Occipital lobe (tissue), 2 donors: Measurements from ENCODE around the gene TMEM63A. TPM values are rescaled to one million over a fixed set of nuclear protein-coding genes. Genes with fewer than 3 reads are reported as not detected.
"Not testable (repeated sequence)": the region's sequence is repeated elsewhere in the genome, so short reads cannot be mapped to it uniquely, and the experiment has no call there.

Source experiments
- DNase-seq: peaks from one replicate; lab custom pipeline; 2025; lab: John Stamatoyannopoulos, UW
- total RNA-seq: library from RNA; depleted of rRNA; stranded (reverse); fragments of >200 nt; gene quantifications from one replicate; pipeline ENCODE4 v1.2.3, GENCODE V29; 2014

TMEM63A gene
- total RNA-seq, 1 donor from 2014 or later = 1.1 TPM

DNA sequence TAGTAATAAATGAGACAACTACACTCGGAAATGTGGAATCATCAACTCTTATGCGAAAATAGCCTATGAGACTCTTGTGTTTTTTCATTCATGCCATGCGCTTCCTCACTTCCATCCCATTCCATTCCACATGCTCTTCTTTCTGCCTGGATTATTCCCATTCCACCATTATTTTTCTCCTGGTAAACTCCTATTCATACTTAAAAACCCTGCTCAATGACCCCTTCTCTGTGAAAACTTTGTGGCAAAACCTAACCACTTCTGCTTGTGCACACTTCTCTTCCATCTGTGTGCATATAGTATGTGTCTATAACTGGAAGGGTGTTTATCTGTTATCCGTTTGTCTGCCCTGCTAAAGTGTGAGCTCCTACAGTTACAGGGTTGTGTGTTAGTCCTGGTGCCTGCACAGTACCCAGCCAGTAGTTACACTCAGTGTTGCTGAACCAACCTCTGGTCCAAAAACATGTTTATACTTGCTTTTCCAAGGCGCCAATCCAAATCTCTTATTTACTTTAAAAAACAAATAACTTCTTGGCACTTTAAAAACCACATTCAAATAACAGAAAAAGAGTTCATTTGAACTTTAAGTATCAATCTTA, 61.6 kb downstream of the TMEM63A start:
- no peak for DNase-seq

- DNase-seq = no peak
These were observed 62.6 kb downstream of the TMEM63A start for GRCh38 chr1:225819346-225820192.

DNA sequence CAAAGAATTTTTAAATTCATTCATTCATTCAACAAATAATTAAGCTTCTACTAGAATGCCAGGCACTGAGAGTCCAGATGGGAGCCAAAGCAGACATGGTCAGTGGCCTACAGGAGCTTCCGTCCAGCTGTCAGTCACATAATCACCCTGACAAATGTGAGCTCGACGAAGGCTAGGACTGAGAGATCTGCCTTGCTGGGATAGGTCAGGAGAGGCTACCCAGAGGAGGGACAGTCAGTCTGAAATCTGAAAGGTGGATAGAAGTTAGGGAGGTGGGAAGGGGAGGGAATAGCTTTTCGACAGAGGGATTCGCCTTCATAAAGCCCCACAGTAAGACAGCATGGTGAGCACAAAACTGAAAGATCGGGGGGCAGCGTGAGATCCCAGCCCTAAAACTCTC, 64.0 kb downstream of the TMEM63A start:
- DNase-seq = no peak

DNA sequence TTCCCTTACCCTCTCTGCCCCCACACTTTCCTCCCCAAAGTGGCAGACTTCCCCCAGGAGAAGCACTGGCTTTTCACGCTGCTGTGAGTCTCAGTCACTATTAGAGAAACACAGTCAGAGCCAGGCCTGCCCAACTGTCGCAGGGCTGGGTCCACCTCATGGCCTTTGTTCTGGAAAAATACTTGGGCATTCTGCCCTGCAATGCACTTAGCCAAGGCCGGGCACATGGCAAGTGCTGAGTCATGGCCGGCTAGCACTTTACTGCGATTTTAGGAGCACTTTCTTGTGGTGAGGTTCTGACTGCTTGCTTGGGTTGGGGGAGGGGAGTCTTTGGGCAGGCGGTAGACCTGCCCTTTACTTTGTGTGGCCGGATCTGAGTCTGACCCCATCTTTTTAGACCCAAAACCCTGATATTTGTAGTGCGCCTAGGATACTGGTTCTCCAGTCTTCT, 64.5 kb downstream of the TMEM63A start:
- DNase-seq = peak; percentile 67

GRCh38 chr1:225816643-225817538, 65.3 kb downstream of the TMEM63A start:
- DNase-seq = no peak

DNA sequence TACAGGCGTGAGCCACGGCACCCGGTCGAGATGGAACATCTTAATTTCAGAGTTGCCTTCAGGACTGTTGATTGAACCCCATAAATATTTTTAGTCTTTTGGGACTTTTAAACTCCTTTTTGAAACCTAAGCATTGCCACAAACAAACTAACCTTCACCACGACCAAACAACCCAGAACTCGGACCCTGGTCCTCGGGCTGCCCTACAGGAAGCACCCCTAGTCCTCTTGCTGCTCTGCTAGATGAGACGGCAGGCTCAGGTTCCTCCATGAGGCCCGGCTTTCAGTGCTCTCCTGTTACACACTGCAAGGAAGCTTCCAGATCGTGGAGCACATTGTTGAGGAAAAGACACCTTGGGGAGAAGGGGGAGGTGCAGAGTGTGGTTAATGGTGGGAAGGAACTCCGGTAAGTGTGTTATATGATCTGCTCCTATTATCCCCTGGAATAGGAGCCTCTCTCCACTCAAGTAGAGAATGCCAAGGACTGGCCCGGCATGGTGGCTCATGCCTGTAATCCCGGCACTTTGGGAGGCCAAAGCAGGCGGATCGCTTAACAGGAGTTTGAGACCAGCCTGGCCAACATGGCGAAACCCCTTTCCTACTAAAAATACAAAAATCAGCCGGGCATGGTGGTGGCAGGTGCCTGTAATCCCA, 66.5 kb downstream of the TMEM63A start:
- DNase-seq = no peak

- not testable (repeated sequence) for DNase-seq
These were observed 67.1 kb downstream of the TMEM63A start for GRCh38 chr1:225815090-225815489.

DNA sequence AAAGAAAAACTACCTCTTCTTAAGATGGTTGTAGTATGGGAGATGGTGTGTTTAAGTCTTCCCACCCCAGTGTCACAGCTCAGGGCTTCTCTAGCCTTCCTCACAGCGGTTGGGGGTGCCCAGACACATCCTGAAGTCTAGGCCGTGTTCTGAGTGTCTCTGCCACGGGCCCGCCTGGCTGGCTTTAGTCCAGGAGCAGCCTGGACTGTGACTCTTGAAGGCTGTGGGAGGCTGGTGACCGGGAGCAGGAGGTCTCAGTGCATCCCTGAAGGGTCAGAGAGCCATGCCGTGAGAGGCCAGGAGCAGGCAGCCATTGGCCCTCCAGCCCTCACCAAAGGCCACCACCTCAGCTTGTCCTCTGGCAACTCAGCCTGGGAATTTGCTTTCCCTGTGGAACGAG, 67.8 kb downstream of the TMEM63A start:
- DNase-seq = no peak

DNA sequence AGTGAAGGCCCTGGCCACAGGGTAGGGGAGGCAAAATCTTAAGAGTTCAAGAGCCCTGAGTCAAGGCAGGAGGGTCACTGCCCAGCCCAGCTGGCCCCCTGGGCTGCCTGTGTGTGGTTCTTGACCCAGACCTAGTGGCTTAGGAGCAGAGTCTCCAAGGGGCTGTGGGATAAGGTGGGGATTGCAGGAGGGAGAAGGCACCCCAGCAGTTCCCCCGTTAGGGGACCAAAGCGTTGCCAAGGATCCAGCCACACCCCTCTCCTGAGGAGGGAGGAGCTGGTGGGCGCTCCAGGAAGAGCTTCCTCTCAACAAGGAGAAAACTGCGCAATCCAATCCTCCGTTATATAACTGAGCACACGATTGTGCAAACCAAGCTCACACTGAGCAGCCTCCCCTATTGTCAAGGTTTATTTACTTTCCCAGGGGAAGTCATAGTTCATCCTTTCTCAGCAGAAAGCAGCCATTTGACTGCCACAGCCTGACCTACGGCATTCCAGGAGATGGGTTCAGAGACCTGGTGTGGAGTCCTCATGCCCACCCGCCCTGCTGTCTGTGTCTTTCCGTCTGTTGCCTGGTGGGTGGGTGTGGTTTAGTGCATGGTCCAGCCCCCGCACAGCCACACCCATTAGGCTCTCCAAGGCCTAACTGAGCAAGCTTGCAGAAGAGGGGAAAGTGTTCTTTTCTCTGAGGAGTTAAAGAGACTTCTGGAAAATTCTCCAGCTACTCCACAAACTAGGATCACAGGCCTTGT, 68.8 kb downstream of the TMEM63A start:
- no peak for DNase-seq

- no peak for DNase-seq
These were observed 69.5 kb downstream of the TMEM63A start for GRCh38 chr1:225812488-225813213.

GRCh38 chr1:225811622-225812487, 70.3 kb downstream of the TMEM63A start:
- DNase-seq = no peak

- not testable (repeated sequence) for DNase-seq
These were observed 71.3 kb downstream of the TMEM63A start for GRCh38 chr1:225810579-225811538.

- peak; percentile 83 for DNase-seq
These were observed 72.2 kb downstream of the TMEM63A start, which contains the start of gene EPHX1 for GRCh38 chr1:225809842-225810578. EPHX1 (plus strand) TSS chr1:225810124; CDS start chr1:225828730, 18,606 bp downstream.

GRCh38 chr1:225808136-225808535, 74.0 kb downstream of the TMEM63A start:
- no peak for DNase-seq

DNA sequence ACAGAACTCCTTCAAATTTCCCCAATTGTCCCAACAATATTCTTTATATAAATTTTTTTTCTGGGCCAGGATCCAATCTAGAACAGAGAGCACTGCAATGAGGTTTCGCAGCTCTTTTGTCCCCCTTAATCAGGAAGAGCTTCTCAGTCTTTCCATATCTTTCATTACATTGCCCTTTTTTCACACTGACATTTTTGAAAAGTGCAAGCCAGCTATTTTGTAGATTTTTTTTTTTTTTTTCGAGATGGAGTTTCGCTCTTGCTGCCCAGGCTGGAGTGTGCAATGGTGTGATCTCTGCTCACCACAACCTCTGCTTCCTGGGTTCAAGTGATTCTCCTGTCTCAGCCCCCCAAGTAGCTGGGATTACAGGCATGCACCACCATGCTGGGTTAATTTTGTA, 75.4 kb downstream of the TMEM63A start:
- not testable (repeated sequence) for DNase-seq

DNA sequence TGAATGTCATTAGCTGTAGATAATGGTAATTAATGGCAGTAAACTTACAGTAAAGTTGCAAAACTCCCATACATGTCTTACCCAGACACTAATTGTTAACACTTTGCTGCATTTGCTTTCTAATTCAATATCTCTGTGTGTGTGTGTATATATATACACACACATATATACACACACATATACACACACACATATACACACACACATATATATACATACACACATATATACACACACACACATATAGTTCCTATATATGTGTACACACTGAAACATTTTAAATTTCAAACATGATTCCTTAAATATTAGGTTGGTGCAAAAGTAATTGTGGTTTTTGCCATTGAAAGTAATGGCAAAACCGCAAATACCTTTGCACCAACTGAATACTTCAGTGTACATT, 75.9 kb downstream of the TMEM63A start:
- no peak for DNase-seq

DNA sequence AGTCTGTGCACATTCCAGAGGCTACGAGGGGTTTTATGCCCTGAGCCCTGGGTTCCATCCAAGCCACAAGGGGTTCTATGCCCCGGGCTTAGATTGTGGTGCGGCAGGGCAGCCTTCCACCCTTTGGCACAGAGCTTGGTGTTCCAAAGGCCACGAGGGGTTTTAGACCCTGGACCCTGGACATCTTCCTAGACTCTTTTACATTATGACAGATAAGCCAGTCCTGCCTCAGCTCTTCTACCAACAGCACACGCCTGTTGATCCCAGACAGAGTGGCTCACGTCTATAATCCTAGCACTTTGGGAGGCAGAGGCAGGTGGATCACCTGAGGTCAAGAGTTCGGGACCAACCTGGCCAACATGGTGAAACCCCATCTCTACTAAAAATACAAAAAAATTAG, 81.0 kb downstream of the TMEM63A start:
- DNase-seq = not testable (repeated sequence)
